Activated naive CD8-positive, alpha-beta T cell treated with anti-CD3 and anti-CD28 coated beads, Interleukin-2, amount 50 U/mL, for 24 hours (primary cell): ENCODE data around the gene PHAX.
A peak's percentile ranks its signal among the peaks of the same experiment; 100 is the strongest.
"Not testable (repeated sequence)": the region's sequence is repeated elsewhere in the genome, so short reads cannot be mapped to it uniquely, and the experiment has no call there.

ENCODE experiments used
- ATAC-seq: fragments of 150-1000 bp; cut with Tn5 transposase; one replicate; pipeline ENCODE4 v1.10.0; 2021
- DNase-seq: peaks from one replicate; pipeline ENCODE4 v3.0.0; 2021
- H3K27ac Mint-ChIP-seq: one replicate; pipeline ENCODE4 v1.8.0; 2021; ENCODE audit warnings: mild to moderate bottlenecking, mixed read lengths
- H3K27me3 Mint-ChIP-seq: one replicate; pipeline ENCODE4 v1.8.0; 2021; ENCODE audit warnings: mixed read lengths
- H3K36me3 Mint-ChIP-seq: one replicate; pipeline ENCODE4 v1.8.0; 2021; ENCODE audit warnings: low read depth, mixed read lengths
- H3K4me1 Mint-ChIP-seq: one replicate; pipeline ENCODE4 v1.8.0; 2021; ENCODE audit warnings: mixed read lengths
- H3K4me3 Mint-ChIP-seq: one replicate; pipeline ENCODE4 v1.8.0; 2021; ENCODE audit warnings: mild to moderate bottlenecking, moderate library complexity, mixed read lengths
- H3K9me3 Mint-ChIP-seq: one replicate; pipeline ENCODE4 v1.8.0; 2021; ENCODE audit warnings: mixed read lengths

Gene PHAX, protein sequence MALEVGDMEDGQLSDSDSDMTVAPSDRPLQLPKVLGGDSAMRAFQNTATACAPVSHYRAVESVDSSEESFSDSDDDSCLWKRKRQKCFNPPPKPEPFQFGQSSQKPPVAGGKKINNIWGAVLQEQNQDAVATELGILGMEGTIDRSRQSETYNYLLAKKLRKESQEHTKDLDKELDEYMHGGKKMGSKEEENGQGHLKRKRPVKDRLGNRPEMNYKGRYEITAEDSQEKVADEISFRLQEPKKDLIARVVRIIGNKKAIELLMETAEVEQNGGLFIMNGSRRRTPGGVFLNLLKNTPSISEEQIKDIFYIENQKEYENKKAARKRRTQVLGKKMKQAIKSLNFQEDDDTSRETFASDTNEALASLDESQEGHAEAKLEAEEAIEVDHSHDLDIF

DNA sequence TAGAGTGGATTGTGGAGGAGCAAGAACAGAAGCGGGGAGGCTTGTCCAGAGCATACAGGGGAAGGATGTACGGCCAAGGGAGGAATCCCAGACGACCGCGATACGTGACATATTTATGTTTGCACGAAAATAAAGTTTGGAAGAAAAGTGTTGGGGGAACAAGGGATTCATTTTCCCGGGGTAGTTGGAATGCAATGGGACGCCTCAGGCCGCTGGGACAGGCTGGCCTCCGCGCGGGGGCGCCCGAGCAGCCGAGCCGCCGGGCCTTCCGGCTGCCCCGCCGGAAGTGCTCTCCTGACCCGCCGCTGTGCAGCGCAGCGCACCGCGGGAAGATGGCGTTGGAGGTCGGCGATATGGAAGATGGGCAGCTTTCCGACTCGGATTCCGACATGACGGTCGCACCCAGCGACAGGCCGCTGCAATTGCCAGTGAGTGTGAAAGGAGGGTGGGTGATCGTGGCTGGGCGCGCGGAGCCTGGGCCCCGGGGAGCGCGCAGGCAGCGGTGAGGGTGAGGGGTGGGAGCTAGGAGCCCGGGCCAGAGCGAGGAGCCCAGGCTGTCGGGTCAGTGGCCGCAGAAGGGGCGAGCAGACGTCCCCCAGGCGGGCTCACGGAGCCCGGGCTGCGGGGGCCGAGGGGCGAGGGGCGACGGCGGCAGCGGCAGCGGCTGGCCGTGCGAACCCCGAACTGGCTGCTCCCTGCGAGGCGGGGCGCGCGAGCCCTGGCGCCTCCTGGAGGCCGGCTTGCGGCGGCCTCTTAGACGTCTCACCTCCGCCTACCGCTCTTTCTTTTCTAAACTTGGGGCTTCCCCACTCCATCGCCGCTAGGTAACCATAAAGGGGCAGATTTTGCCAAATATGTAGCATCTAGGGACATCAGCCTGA is at the start of gene PHAX:
Gene PHAX, plus strand, starts transcription at position 317 of the 881 bp plus-strand sequence. Its CDS starts 16 bp downstream, at position 333.
- H3K4me1 Mint-ChIP-seq, result peaks cover 44% of the 10 kb centered on the region
- H3K4me3 Mint-ChIP-seq, result peak within 1 kb of the TSS; percentile 96
- ATAC-seq (peak; percentile 96), DNase-seq (peak; percentile 81)
- H3K36me3 Mint-ChIP-seq, result peaks cover 23% of the 10 kb centered on the region
- peak within 1 kb of the TSS; percentile 97 for H3K27ac Mint-ChIP-seq
- no peaks in the 10 kb centered on the region for H3K9me3 Mint-ChIP-seq
- no peaks in the 10 kb centered on the region for H3K27me3 Mint-ChIP-seq

DNA sequence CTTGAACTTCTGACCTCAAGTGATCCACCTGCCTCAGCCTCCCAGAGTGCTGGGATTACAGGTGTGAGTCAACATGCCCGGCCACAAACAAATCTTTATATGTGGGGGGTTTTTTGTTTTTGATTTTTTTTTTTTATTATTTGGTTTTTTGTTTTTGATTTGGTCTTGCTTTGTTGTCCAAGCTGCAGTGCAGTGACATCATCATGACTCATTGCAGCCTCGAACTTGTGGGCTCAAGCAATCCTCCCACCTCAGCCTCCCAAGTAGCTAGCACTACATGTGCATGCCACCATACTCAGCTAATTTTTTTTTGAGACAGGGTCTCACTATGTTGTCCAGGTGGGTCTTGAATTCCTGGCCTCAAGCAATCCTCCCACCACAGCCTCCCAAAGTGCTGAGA is 48.1 kb upstream of the PHAX start:
- H3K4me1 Mint-ChIP-seq, result no peaks in the 10 kb centered on the region
- H3K4me3 Mint-ChIP-seq, result no peak overlapping the region
- H3K36me3 Mint-ChIP-seq, result no peaks in the 10 kb centered on the region
- ATAC-seq (no peak), DNase-seq (no peak)
- H3K27me3 Mint-ChIP-seq, result no peaks in the 10 kb centered on the region
- H3K27ac Mint-ChIP-seq, result no peak overlapping the region
- no peaks in the 10 kb centered on the region for H3K9me3 Mint-ChIP-seq

DNA sequence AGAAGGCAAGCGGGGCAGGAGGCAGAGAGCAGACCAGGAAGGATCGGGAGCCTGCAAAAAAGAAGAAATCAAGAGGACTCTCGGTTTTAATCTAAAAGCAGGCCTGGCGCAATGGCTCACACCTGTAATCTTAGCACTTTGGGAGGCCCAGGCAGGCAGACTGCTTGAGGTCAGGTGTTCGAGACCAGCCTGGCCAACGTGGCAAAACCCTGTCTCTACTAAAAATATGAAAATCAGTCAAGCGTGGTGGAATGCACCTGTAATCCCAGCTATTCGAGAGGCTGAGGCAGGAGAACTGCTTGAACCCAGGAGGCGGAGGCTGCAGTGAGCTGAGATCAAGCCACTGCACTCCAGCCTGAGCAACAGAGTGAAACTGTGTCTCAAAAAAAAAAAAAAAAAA is 45.6 kb upstream of the PHAX start:
- ATAC-seq, H3K4me3 Mint-ChIP-seq, DNase-seq, H3K4me1 Mint-ChIP-seq, H3K27me3 Mint-ChIP-seq, H3K36me3 Mint-ChIP-seq, H3K9me3 Mint-ChIP-seq, H3K27ac Mint-ChIP-seq: not testable (repeated sequence)

DNA sequence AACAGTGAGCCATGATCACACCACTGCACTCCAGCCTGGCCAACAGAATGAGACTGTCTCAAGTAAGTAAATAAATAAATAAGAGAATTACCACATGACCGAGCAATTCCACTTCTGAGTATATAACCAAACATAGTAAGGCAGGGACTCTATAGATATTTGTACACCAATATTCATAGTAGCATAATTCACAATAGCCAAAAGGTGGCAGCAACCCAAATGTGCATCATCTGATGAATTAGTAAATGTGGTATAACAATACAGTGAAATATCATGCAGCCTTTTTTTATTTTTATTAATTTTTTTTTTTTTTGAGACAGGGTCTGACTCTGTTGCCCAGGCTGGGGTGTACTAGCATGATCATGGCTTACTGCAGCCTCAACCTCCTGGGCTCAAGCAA is 38.8 kb upstream of the PHAX start:
- ATAC-seq, result no peak
- no peaks in the 10 kb centered on the region for H3K9me3 Mint-ChIP-seq
- no peaks in the 10 kb centered on the region for H3K4me1 Mint-ChIP-seq
- H3K4me3 Mint-ChIP-seq, result no peak overlapping the region
- no peak overlapping the region for H3K27ac Mint-ChIP-seq
- DNase-seq, result no peak
- H3K36me3 Mint-ChIP-seq, result no peaks in the 10 kb centered on the region
- H3K27me3 Mint-ChIP-seq, result no peaks in the 10 kb centered on the region

DNA sequence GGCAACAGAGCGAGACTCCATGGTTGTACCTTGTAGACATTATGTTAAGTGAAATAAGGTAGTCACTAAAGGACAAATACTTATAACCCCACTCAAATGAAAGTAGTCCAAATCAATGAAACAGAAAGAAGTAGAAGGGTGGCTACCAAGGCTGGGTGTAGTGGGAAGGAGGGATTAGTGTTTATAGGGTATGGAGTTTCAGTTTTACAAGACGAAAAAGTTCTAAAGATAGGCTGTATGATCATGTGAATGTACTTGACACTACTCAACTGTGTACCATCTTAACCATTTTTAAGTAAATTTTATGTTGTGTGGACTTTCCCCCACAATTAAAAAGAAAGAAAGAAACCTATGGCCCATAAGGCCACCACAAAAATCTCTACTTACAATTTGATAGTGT is 37.9 kb upstream of the PHAX start:
- no peak overlapping the region for H3K4me3 Mint-ChIP-seq
- H3K27me3 Mint-ChIP-seq, result no peaks in the 10 kb centered on the region
- H3K4me1 Mint-ChIP-seq, result no peaks in the 10 kb centered on the region
- H3K27ac Mint-ChIP-seq, result no peak overlapping the region
- no peaks in the 10 kb centered on the region for H3K36me3 Mint-ChIP-seq
- ATAC-seq (no peak), DNase-seq (no peak)
- no peaks in the 10 kb centered on the region for H3K9me3 Mint-ChIP-seq

DNA sequence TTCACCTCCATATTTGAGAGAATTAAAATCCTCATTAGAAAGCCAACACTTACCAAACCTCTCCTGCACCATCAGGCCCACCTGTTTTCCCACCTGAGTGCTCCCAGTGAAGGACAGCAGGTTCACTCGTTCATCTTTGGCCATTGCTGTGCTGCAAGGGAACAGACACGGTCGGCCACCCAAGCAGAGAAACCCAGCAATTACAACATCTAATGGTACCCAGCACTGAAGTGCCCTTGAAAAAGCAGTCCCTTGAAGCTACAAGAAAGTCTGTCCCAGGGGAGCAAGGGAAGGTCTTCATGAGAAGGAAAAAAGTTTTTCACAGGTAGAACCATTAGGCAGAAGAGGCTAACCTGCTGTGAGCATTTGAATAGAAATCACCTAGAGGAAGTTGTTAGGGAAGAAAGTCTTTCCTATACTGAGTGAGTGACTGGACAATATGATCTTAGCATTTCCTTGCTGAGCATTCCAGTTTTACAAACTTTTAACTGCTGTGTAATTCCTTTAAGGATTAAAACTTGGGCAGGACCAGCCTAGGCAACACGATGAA is 32.5 kb upstream of the PHAX start:
- H3K27me3 Mint-ChIP-seq, result no peaks in the 10 kb centered on the region
- H3K4me1 Mint-ChIP-seq, result no peaks in the 10 kb centered on the region
- no peak overlapping the region for H3K27ac Mint-ChIP-seq
- no peak overlapping the region for H3K4me3 Mint-ChIP-seq
- no peaks in the 10 kb centered on the region for H3K9me3 Mint-ChIP-seq
- H3K36me3 Mint-ChIP-seq, result no peaks in the 10 kb centered on the region
- ATAC-seq, result no peak
- DNase-seq, result no peak

DNA sequence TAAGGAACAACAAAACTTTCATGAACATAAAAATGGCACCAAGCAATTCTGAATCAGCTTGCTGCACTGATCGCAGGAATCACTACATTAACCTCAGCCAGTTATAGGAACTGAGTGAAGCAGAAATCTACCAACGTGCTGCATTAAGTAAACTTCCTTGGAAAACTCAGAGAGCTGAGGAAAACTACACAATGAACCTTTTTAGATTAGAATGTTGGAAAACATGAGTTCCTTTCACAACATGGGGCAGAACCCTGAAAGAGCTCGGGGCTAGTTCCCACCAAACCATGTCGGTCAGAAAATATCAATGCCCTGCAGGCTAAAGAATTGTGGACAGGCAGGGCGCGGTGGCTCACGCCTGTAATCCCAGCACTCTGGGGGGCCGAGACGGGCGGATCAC is 25.1 kb upstream of the PHAX start:
- no peak overlapping the region for H3K27ac Mint-ChIP-seq
- ATAC-seq, result no peak
- no peaks in the 10 kb centered on the region for H3K27me3 Mint-ChIP-seq
- H3K4me1 Mint-ChIP-seq, result no peaks in the 10 kb centered on the region
- H3K9me3 Mint-ChIP-seq, result no peaks in the 10 kb centered on the region
- no peak overlapping the region for H3K4me3 Mint-ChIP-seq
- no peak for DNase-seq
- H3K36me3 Mint-ChIP-seq, result no peaks in the 10 kb centered on the region

DNA sequence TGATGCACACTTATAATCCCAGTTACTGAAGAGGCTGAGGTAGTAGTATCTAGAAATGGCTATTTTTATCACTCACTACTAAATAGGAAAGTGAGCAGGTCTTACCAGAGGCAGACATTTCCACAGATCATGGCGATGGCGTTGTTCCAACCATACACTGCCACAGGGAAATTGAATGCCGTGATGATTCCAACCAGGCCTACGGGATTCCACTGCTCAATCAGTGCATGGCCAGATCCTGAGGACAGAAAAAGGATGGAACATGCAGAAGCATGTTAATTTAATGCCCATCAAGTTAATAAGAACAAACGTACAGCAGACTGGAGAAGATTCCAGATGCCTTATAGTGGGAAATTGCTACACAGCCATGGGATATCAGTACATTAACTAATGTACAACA is 23.8 kb upstream of the PHAX start:
- no peaks in the 10 kb centered on the region for H3K9me3 Mint-ChIP-seq
- no peak overlapping the region for H3K4me3 Mint-ChIP-seq
- ATAC-seq, result no peak
- no peaks in the 10 kb centered on the region for H3K36me3 Mint-ChIP-seq
- no peak for DNase-seq
- H3K27ac Mint-ChIP-seq, result no peak overlapping the region
- H3K27me3 Mint-ChIP-seq, result no peaks in the 10 kb centered on the region
- H3K4me1 Mint-ChIP-seq, result no peaks in the 10 kb centered on the region

DNA sequence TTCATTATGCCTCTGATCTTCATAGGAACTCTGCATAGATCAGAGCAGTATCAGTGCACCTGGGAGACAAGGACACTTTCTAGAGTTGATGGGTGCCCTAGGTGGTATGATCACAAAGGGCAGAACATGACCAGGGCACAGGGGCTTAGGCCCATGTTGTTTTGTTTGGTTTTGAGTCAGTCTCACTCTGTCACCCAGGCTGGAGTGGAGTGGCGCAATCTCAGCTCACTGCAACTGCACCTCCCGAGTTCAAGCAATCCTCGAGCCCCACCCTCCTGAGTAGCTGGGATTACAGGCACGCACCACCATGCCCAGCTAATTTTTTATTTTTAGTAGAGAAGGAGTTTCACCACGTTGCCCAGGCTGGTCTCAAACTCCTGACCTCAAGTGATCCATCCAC is 23.3 kb upstream of the PHAX start:
- H3K9me3 Mint-ChIP-seq, result no peaks in the 10 kb centered on the region
- no peaks in the 10 kb centered on the region for H3K36me3 Mint-ChIP-seq
- no peaks in the 10 kb centered on the region for H3K4me1 Mint-ChIP-seq
- H3K27me3 Mint-ChIP-seq, result no peaks in the 10 kb centered on the region
- H3K27ac Mint-ChIP-seq, result no peak overlapping the region
- ATAC-seq (no peak), DNase-seq (no peak)
- no peak overlapping the region for H3K4me3 Mint-ChIP-seq

DNA sequence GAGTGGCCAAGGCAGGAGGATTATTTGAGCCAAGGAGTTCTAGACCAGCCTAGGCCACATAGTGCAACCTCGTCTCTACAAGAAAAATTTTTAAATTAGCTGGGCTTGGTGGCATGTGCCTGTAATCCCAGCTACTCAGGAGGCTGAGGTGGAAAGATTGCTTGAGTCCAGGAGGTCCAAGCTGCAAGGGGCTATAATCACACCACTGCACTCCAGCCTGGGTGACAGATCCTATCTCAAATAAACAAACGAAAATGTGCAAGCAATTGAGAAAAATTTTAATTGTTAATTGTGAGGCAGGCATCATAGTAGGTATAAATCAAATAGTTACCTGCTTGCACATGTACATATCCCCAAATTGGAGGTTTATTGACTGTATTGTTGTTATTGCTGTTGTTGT is 21.0 kb upstream of the PHAX start:
- H3K4me1 Mint-ChIP-seq, result no peaks in the 10 kb centered on the region
- H3K27ac Mint-ChIP-seq, result no peak overlapping the region
- no peaks in the 10 kb centered on the region for H3K9me3 Mint-ChIP-seq
- no peaks in the 10 kb centered on the region for H3K36me3 Mint-ChIP-seq
- no peak overlapping the region for H3K4me3 Mint-ChIP-seq
- DNase-seq (no peak), ATAC-seq (no peak)
- no peaks in the 10 kb centered on the region for H3K27me3 Mint-ChIP-seq

DNA sequence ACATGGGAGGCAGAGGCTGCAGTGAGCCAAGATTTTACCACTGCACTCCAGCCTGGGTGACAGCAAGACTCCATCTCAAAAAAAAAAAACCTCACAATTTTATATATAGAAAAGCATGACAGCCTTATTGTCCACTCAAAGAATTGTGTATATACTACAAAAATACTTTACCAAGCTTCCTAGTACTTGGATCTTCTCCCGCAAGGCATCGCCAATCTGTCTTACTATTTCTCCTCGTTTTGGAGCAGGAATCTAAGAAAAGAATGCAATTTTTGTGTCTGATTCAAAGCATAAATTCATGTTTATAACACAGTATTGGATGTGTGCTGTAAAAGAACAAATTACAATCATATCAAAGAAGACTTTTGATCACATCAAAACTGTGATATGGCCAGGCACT is 17.0 kb upstream of the PHAX start:
- no peaks in the 10 kb centered on the region for H3K36me3 Mint-ChIP-seq
- H3K27ac Mint-ChIP-seq, result no peak overlapping the region
- H3K27me3 Mint-ChIP-seq, result peaks cover 2% of the 10 kb centered on the region
- H3K9me3 Mint-ChIP-seq, result no peaks in the 10 kb centered on the region
- H3K4me1 Mint-ChIP-seq, result no peaks in the 10 kb centered on the region
- no peak for ATAC-seq
- no peak overlapping the region for H3K4me3 Mint-ChIP-seq
- DNase-seq, result no peak

DNA sequence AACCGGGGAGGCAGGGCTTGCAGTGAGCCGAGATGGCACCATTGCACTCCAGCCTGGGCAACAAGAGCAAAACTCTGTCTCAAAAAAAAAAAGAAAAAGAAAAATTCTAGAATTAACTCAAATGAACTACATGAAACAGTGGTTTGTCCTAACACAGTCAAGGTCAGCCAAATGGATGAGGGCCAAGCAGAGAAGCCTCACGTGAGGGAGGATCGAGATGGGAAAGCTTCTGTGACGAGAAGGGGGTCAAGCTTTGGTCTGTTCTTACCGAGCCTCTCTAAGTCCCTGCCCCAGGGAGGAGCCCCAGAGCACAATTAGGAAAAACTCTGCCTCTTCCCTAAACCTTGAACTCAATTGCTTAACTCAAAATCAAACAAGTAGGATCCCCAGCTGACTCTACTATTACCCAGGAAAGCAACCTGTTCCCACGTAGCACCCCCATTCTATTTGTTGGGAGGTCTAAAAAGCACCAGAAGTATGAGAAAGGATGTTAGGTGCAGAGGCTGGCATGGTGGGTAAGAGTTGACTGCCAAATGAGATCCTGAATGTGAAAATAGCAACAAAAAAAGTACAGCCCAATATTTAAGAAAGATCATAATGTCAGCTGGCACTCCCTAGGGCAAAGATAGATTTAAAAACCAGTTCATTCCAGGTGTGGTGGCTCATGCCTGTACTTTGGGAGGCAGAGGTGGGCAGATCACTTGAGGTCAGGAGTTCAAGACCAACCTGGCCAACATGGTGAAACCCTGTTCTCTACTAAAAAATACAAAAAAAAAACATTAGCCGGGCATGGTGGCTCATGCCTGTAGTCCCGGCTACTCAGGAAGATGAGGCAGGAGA is 13.0 kb upstream of the PHAX start:
- Mint-ChIP-seq H3K27me3 (peaks cover 2% of the 10 kb centered on the region), H3K27ac (no peak overlapping the region), H3K36me3 (no peaks in the 10 kb centered on the region), H3K4me3 (no peak overlapping the region), H3K9me3 (no peaks in the 10 kb centered on the region), H3K4me1 (no peaks in the 10 kb centered on the region)
- ATAC-seq, result no peak
- no peak for DNase-seq

DNA sequence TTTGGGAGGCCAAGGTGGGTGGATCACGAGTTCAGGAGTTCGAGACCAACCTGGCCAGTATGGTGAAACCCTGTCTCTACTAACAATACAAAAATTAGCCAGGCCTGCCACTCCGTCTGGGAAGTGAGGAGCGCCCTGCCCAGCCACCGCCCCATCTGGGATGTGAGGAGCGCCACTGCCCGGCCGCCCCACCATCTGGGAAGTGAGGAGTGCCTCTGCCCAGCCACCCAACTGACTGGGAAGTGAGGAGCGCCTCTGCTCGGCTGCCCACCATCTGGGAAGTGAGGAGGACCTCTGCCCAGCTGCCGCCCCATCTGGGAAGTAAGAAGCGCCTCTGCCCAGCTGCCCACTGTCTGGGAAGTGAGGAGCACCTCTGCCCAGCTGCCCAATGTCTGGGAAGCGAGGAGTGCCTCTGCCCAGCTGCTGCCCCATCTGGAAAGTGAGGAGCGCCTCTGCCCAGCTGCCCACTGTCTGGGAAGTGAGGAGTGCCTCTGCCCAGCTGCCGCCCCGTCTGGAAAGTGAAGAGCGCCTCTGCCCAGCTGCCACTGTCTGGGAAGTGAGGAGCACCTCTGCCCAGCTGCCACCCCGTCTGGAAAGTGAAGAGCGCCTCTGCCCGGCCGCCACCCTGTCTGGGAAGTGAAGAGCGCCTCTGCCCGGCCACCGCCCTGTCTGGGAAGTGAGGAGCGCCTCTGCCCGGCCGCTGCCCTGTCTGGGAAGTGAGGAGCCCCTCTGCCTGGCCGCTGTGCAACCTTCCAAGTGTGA is 11.0 kb upstream of the PHAX start:
- Mint-ChIP-seq H3K27ac (no peak overlapping the region), H3K4me3 (no peak overlapping the region), H3K27me3 (peaks cover 9% of the 10 kb centered on the region), H3K9me3 (no peaks in the 10 kb centered on the region), H3K4me1 (peaks cover 6% of the 10 kb centered on the region), H3K36me3 (no peaks in the 10 kb centered on the region)
- DNase-seq, result no peak
- no peak for ATAC-seq

DNA sequence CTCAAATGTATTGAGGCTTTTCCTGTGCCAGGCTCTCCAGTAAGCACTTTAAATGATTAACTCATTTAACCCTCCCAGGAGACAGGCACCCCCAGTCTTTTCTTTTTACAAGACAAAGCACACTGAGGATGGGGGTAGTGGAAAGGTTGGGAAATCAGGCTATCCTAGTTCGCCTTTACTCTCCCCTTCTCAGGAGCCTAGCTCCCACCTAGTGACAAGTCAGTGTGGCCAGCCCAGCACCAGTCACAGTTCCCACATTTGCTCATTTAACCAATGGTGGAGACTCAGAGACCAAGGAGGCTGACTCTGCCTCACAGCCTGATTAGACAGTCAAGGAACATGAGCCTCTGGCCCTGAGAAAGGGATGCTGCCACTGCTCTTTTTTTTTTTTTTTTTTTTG is 9.2 kb upstream of the PHAX start:
- H3K36me3 Mint-ChIP-seq, result no peaks in the 10 kb centered on the region
- ATAC-seq, result no peak
- H3K9me3 Mint-ChIP-seq, result no peaks in the 10 kb centered on the region
- no peak overlapping the region for H3K4me3 Mint-ChIP-seq
- no peak for DNase-seq
- peaks cover 12% of the 10 kb centered on the region for H3K4me1 Mint-ChIP-seq
- peaks cover 9% of the 10 kb centered on the region for H3K27me3 Mint-ChIP-seq
- H3K27ac Mint-ChIP-seq, result no peak overlapping the region
